Trophoblast cell (in vitro differentiated cells and primary cell): ENCODE data around the gene NEDD9.
A peak's percentile ranks its signal among the peaks of the same experiment; 100 is the strongest.

Experiments
- DNase-seq, 2 donors: peaks; one replicate each; pipeline ENCODE4 v3.0.0-alpha.2; 2016
- H2AFZ ChIP-seq: 2 replicates; pipeline ENCODE4 v1.6.1; 2013; ENCODE audit warnings: low read length, moderate library complexity, mild to moderate bottlenecking; ENCODE audit not compliant: insufficient read depth, poor library complexity
- H2AK5ac ChIP-seq: 2 replicates; pipeline ENCODE4 v1.6.1; 2013; ENCODE audit warnings: mild to moderate bottlenecking, low read length
- H2BK120ac ChIP-seq: 2 replicates; pipeline ENCODE4 v1.6.1; 2013; ENCODE audit warnings: low read length, mild to moderate bottlenecking, moderate library complexity; ENCODE audit not compliant: insufficient read depth, poor library complexity
- H2BK12ac ChIP-seq: 2 replicates; pipeline ENCODE4 v1.6.1; 2013; ENCODE audit warnings: mild to moderate bottlenecking, low read length, moderate library complexity
- H2BK5ac ChIP-seq: 2 replicates; pipeline ENCODE4 v1.6.1; 2013; ENCODE audit warnings: low read length, low read depth, moderate library complexity, mild to moderate bottlenecking; ENCODE audit not compliant: poor library complexity
- H3K14ac ChIP-seq: 2 replicates; pipeline ENCODE4 v1.6.1; 2013; ENCODE audit warnings: mild to moderate bottlenecking, low read length
- H3K18ac ChIP-seq: 2 replicates; pipeline ENCODE4 v1.6.1; 2013; ENCODE audit warnings: mild to moderate bottlenecking, low read length
- H3K23ac ChIP-seq: 2 replicates; pipeline ENCODE4 v1.6.1; 2013; ENCODE audit warnings: low read length
- H3K27ac ChIP-seq: 2 replicates; pipeline ENCODE4 v1.5.1; 2013; ENCODE audit warnings: low read depth, mild to moderate bottlenecking, inconsistent platforms, low read length, moderate library complexity
- H3K27me3 ChIP-seq: 2 replicates; pipeline ENCODE4 v1.6.1; 2013; ENCODE audit warnings: inconsistent platforms, mild to moderate bottlenecking, low read length, moderate library complexity; ENCODE audit not compliant: insufficient read depth
- H3K36me3 ChIP-seq, 2 experiments: 1 replicate in 1 of 2; 2 replicates in 1 of 2; pipeline ENCODE4 v1.6.1; 2013; ENCODE audit warnings: low read length in 2 of 2, mild to moderate bottlenecking in 2 of 2, moderate library complexity in 1 of 2; ENCODE audit not compliant: insufficient read depth in 2 of 2, control insufficient read depth in 1 of 2
- H3K4ac ChIP-seq: 2 replicates; pipeline ENCODE4 v1.6.1; 2013; ENCODE audit warnings: low read depth, mild to moderate bottlenecking, low read length, moderate library complexity
- H3K4me1 ChIP-seq, 2 experiments: 1 replicate in 1 of 2; 2 replicates in 1 of 2; pipeline ENCODE4 v1.6.1; 2013; ENCODE audit warnings: low read length in 2 of 2, mild to moderate bottlenecking in 2 of 2, moderate library complexity in 1 of 2; ENCODE audit not compliant: insufficient read depth in 2 of 2, control insufficient read depth in 1 of 2
- H3K4me2 ChIP-seq: 2 replicates; pipeline ENCODE4 v1.6.1; 2013; ENCODE audit warnings: inconsistent platforms, mild to moderate bottlenecking, low read length, moderate library complexity
- H3K4me3 ChIP-seq: 2 replicates; pipeline ENCODE4 v1.5.1; 2013; ENCODE audit warnings: mild to moderate bottlenecking, low read depth, low read length, inconsistent platforms
- H3K79me1 ChIP-seq: one replicate; pipeline ENCODE4 v1.6.1; 2013; ENCODE audit warnings: low read length
- H3K79me2 ChIP-seq: 2 replicates; pipeline ENCODE4 v1.6.1; 2013; ENCODE audit warnings: low read length, mild to moderate bottlenecking; ENCODE audit not compliant: control insufficient read depth, insufficient read depth, poor library complexity
- H3K9ac ChIP-seq: 2 replicates; pipeline ENCODE4 v1.6.1; 2013; ENCODE audit warnings: mild to moderate bottlenecking, low read length
- H3K9me3 ChIP-seq: 2 replicates; pipeline ENCODE4 v1.6.1; 2013; ENCODE audit warnings: low read depth, mild to moderate bottlenecking, control low read depth, inconsistent platforms, low read length; ENCODE audit not compliant: insufficient read depth
- H4K12ac ChIP-seq: 2 replicates; pipeline ENCODE4 v1.6.1; 2013; ENCODE audit warnings: low read depth, mild to moderate bottlenecking, low read length, moderate library complexity
- H4K8ac ChIP-seq: 2 replicates; pipeline ENCODE4 v1.6.1; 2013; ENCODE audit warnings: low read depth, mild to moderate bottlenecking, low read length, moderate library complexity
- H4K91ac ChIP-seq: one replicate; pipeline ENCODE4 v1.6.1; 2013; ENCODE audit warnings: low read depth, mild to moderate bottlenecking, low read length, moderate library complexity
- WGBS: extraction: QIAGEN DNeasy Blood & Tissue Kit; methylation state at CpG from one replicate; pipeline ENCODE4 v1.1.7; 2013; ENCODE audit warnings: missing lambda C conversion rate; ENCODE audit not compliant: insufficient read length, insufficient coverage; ENCODE audit errors: extremely low coverage; 5-methylcytosine and 5-hydroxymethylcytosine counted together

The NEDD9 gene

DNA sequence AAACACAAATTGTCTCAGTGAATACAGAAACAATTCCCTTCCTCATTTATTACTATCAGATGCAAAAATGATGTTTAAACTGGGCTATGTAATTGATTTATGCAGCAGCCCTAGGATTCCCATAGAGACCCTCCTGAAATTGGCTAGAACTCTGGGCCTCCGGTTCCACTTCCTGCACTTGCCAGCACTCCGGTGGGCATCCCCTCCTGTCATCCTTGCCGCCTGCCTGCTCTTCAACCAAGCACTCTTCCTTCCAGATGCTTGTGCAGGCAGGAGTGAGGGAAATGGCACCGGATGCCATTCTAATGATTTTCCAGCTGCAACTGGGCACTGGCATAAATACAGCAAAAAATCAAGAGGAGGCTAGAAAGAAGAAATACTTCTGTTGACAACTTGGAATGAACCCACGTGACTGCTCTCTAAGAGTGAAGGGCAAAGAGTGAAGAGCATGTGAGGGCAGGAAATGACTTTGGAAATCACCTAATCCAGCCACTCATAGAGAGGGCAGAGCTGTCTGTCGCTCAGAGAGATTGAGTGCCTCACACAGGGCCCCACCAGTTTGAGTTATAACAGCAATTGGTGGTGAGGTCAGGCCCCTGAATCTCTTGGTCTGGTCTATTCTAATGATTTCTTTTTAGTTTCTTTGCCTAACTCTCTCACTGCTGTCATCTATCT is 3.7 kb upstream of the NEDD9 start:
- H2BK12ac ChIP-seq: peak overlapping the region; percentile 24
- peaks cover 5% of the 10 kb centered on the region for H3K79me2 ChIP-seq
- WGBS: no CpG with 5 or more reads among the region's 6 CpGs
- H3K27me3 ChIP-seq: no peaks in the 10 kb centered on the region
- H3K23ac ChIP-seq: no peak overlapping the region
- H3K18ac ChIP-seq: peak overlapping the region; percentile 36
- H3K4me2 ChIP-seq: no peak overlapping the region
- H3K9ac ChIP-seq: no peak overlapping the region
- no peaks in the 10 kb centered on the region for H3K9me3 ChIP-seq
- H4K12ac ChIP-seq: no peak overlapping the region
- no peak overlapping the region for H2AFZ ChIP-seq
- no peak overlapping the region for H2BK5ac ChIP-seq
- no peak overlapping the region for H3K27ac ChIP-seq
- H3K36me3 ChIP-seq: no peaks in the 10 kb centered on the region
- H3K79me1 ChIP-seq: peaks cover 19% of the 10 kb centered on the region
- no peak overlapping the region for H3K14ac ChIP-seq
- H4K91ac ChIP-seq: peak overlapping the region; percentile 52
- peak in 1 of 2 donors; percentile 29 for DNase-seq
- H3K4ac ChIP-seq: no peak overlapping the region
- H3K4me1 ChIP-seq: peaks cover 18 to 20% of the 10 kb centered on the region in 2 experiments
- H2BK120ac ChIP-seq: no peak overlapping the region
- no peak overlapping the region for H3K4me3 ChIP-seq
- no peak overlapping the region for H4K8ac ChIP-seq
- H2AK5ac ChIP-seq: peak overlapping the region; percentile 80

DNA sequence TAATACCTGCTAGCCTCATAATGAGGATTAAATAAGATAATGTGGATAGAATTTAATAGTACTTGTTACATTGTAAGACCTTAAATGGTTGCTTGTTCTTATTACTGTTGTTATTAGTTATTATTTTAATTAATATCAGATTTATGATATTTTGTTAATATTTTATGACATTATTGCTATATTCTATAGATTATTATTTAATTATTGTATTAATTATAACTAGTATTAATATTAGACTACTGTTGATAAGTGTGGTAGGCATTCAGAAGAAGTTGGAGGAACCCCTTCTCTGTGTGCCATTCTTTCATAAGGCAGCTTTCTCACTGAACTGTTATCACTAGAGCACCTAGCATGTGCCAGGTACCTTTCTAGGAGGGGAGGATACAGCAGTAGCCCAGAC is 2.6 kb upstream of the NEDD9 start:
- Histone ChIP-seq H3K4me2 (no peak overlapping the region), H3K79me1 (peaks cover 18% of the 10 kb centered on the region), H2BK120ac (no peak overlapping the region), H2BK12ac (no peak overlapping the region), H3K4ac (no peak overlapping the region), H3K9me3 (no peaks in the 10 kb centered on the region), H4K8ac (no peak overlapping the region), H4K91ac (no peak overlapping the region), H3K14ac (no peak overlapping the region), H3K4me3 (no peak overlapping the region), H3K23ac (no peak overlapping the region), H3K18ac (no peak overlapping the region), H2BK5ac (no peak overlapping the region), H2AFZ (no peak overlapping the region), H2AK5ac (no peak overlapping the region), H3K4me1 (peaks cover 18 to 20% of the 10 kb centered on the region in 2 experiments), H3K79me2 (peaks cover 5% of the 10 kb centered on the region), H3K27me3 (no peaks in the 10 kb centered on the region), H3K9ac (no peak overlapping the region), H4K12ac (no peak overlapping the region), H3K27ac (no peak overlapping the region), H3K36me3 (no peaks in the 10 kb centered on the region)
- DNase-seq: no peak

DNA sequence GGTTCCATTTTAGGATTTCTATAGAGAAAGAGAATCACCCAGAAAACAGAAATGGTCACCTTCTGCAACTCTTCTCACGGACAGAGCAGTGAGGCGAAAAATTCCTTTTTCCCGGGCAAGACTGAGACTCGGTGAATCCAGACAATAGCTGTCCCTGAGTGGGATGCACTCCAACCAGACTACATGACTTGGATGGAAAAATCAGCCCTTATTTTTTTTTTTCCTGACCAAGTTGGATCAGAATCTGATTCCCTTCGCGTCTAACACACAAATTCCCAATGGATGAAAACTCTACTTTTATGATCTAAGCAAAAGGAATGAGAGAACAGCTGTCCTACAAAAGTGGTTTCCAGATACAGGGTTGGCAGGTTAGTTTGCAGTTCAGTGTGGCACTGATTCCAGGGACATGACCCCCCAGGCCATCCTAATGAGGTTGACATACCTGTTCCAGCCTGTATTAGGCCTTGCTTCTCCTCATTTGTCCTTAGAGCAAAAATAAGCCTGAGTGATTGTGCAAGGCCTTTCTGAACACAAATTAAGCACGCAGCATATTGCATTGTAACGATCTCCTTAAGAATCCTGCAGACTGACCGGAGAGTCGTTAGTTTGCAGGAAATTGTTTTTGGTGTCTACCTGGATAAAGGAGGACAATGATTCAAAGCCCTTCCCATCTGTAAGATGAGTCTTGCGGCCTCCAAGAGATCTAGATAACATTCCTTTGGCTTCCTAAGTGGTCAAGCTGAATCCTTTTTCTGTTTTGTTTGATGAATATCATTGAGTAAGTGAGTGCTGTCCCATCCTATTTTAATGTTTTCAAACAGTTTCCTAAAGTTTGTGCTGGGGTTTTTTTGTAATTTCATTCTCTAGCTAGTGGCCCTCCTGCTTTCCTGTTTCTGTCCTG is 1.5 kb upstream of the NEDD9 start:
- no CpG with 5 or more reads among the region's 11 CpGs for WGBS
- H3K4me2 ChIP-seq: peak overlapping the region; percentile 54
- no peak overlapping the region for H3K14ac ChIP-seq
- H3K18ac ChIP-seq: no peak overlapping the region
- H3K4me3 ChIP-seq: no peak overlapping the region
- no peak overlapping the region for H2BK12ac ChIP-seq
- H3K27ac ChIP-seq: peak overlapping the region; percentile 52
- H3K23ac ChIP-seq: no peak overlapping the region
- no peak overlapping the region for H3K4ac ChIP-seq
- peak; percentile 64 to 78 for DNase-seq
- peak overlapping the region; percentile 47 for H2BK120ac ChIP-seq
- H2AFZ ChIP-seq: no peak overlapping the region
- peaks cover 18 to 20% of the 10 kb centered on the region in 2 experiments for H3K4me1 ChIP-seq
- H3K9me3 ChIP-seq: no peaks in the 10 kb centered on the region
- no peak overlapping the region for H4K8ac ChIP-seq
- no peak overlapping the region for H2AK5ac ChIP-seq
- no peak overlapping the region for H4K12ac ChIP-seq
- H3K9ac ChIP-seq: no peak overlapping the region
- H4K91ac ChIP-seq: peak overlapping the region; percentile 4
- H3K36me3 ChIP-seq: no peaks in the 10 kb centered on the region
- peaks cover 22% of the 10 kb centered on the region for H3K79me1 ChIP-seq
- H3K27me3 ChIP-seq: no peaks in the 10 kb centered on the region
- H3K79me2 ChIP-seq: peaks cover 8% of the 10 kb centered on the region
- no peak overlapping the region for H2BK5ac ChIP-seq

DNA sequence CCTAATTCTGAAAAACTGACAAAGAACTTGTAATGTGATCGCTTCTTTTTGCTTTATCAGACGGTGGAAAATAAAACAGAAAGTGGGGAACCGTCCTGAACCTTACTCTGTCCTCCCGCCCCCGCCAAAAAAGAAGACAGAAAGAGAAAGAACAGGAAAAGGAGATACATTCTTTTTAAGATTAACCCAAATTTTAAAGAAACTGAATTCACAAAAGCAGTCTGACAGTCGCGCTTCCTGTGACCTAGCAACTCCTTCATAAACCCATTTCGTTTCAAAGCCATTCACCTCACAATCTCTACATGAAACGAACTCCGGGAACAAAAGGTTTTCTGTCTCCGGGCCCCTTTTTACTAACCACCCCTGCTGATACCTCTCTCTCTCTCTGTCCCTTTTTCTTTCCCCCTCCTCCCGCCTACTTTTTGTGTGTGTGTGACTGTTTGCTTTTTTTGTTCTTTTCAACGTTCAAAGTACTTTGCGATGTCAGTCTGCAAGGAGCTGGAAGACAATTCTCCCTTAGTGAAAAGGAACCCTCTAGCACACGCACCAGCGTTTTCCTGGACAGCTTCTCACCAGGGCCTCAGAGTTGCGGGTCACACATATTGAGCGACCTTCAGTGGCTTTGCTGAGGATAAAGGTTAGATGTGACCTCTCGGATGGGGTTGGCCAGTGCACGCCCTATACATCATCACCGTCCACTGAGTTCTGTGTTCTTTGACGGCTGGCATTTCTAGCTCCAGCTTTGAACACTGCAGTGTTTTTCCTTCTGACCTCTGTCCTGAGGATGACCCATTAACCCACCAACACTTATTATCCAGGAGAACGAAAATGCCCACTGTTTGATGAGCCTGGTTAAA is 530 bp upstream of the NEDD9 start:
- no CpG with 5 or more reads among the region's 23 CpGs for WGBS
- Histone ChIP-seq H3K79me2 (peaks cover 8% of the 10 kb centered on the region), H3K4me1 (peaks cover 20 to 22% of the 10 kb centered on the region in 2 experiments), H3K14ac (peak overlapping the region; percentile 88), H3K79me1 (peaks cover 22% of the 10 kb centered on the region), H2BK12ac (peak overlapping the region; percentile 81), H4K12ac (no peak overlapping the region), H4K8ac (peak overlapping the region; percentile 61), H3K4ac (peak overlapping the region; percentile 53), H3K4me2 (peak overlapping the region; percentile 54), H2BK120ac (peak overlapping the region; percentile 47), H3K18ac (peak overlapping the region; percentile 81), H3K9me3 (no peaks in the 10 kb centered on the region), H2BK5ac (peak overlapping the region; percentile 67), H3K27me3 (no peaks in the 10 kb centered on the region), H3K4me3 (no peak overlapping the region), H2AK5ac (no peak overlapping the region), H4K91ac (peak overlapping the region; percentile 45), H3K27ac (peak overlapping the region; percentile 52), H3K9ac (no peak overlapping the region), H2AFZ (no peak overlapping the region), H3K36me3 (no peaks in the 10 kb centered on the region), H3K23ac (no peak overlapping the region)
- DNase-seq: peak in 1 of 2 donors; percentile 24
